HUES48 (cell line): ENCODE data around the gene MS4A1.
"Not testable (repeated sequence)": the region's sequence is repeated elsewhere in the genome, so short reads cannot be mapped to it uniquely, and the experiment has no call there.

Source experiments
- H3K27ac ChIP-seq: one replicate; pipeline ENCODE4 v1.7.0; 2013; ENCODE audit warnings: low read depth, low read length, inconsistent platforms
- H3K27me3 ChIP-seq: 2 replicates; pipeline ENCODE4 v1.6.1; 2013; ENCODE audit warnings: mild to moderate bottlenecking, low read length; ENCODE audit not compliant: control insufficient read depth, insufficient read depth
- H3K36me3 ChIP-seq: 2 replicates; pipeline ENCODE4 v1.6.1; 2013; ENCODE audit warnings: low read length; ENCODE audit not compliant: control insufficient read depth, insufficient read depth
- H3K4me1 ChIP-seq: 2 replicates; pipeline ENCODE4 v1.6.1; 2013; ENCODE audit warnings: mild to moderate bottlenecking, low read length; ENCODE audit not compliant: control insufficient read depth, insufficient read depth
- H3K4me3 ChIP-seq: 2 replicates; pipeline ENCODE4 v1.5.1; 2013; ENCODE audit warnings: mild to moderate bottlenecking, low read depth, low read length
- H3K9ac ChIP-seq: 2 replicates; pipeline ENCODE4 v1.6.1; 2013; ENCODE audit warnings: mild to moderate bottlenecking, low read depth, low read length, moderate library complexity
- H3K9me3 ChIP-seq: 2 replicates; pipeline ENCODE4 v1.6.1; 2013; ENCODE audit warnings: low read length; ENCODE audit not compliant: control insufficient read depth, insufficient read depth

MS4A1 gene

DNA sequence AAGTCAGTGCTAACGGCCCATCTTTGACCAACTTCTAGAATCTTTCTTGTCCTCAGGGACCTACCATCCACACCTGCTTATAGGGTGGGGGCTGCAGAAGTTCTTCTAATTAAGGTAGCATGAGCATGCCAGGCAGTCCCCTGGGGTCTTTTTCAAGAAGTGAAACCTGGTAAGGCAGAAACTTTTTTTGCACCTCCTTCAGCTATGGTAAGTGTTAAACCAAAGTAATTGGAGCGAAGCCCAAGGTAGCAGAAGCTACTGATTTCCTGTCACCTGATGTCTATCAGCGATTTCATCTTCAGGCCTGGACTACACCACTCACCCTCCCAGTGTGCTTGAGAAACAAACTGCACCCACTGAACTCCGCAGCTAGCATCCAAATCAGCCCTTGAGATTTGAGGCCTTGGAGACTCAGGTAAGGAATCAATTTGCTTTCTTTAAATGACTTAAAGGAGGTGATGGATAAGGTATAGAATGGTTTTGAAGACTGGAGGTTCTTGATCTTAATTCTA lies at the start of gene MS4A1:
Gene MS4A1, plus strand, starts transcription at position 317 of the 512 bp plus-strand sequence. CDS start 6,528 bp downstream, outside the sequence.
- H3K9me3 ChIP-seq: peaks cover 4% of the 10 kb centered on the region; the same call in 1 of the 2 replicates
- H3K4me3 ChIP-seq: no peak within 1 kb of the TSS
- H3K4me1 ChIP-seq: no peaks in the 10 kb centered on the region
- no peak within 1 kb of the TSS for H3K9ac ChIP-seq
- H3K27me3 ChIP-seq: no peaks in the 10 kb centered on the region
- no peak within 1 kb of the TSS for H3K27ac ChIP-seq
- no peaks in the 10 kb centered on the region for H3K36me3 ChIP-seq

DNA sequence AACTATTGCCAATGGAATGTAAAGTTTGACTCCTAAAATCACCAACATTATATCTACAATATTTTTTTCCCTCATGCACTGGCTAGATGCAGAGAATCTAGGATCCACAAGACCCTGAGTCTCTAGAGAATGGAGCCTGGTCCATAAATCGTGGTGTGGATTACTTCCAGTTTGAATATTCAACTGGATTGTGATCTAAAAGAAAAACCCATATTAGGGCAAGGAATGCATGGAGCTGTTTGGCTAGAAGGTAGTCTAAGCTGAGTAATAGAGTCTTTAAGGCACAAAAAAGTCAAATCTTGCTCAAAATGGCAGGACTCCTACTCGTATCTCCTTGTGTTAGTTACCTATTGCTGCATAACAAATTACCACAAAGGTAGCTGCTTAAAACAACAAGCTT lies 35.6 kb upstream of the MS4A1 start:
- no peak overlapping the region for H3K27ac ChIP-seq
- no peaks in the 10 kb centered on the region for H3K4me1 ChIP-seq
- H3K9me3 ChIP-seq: peaks cover 4% of the 10 kb centered on the region
- no peaks in the 10 kb centered on the region for H3K36me3 ChIP-seq
- no peak overlapping the region for H3K4me3 ChIP-seq
- H3K9ac ChIP-seq: no peak overlapping the region
- H3K27me3 ChIP-seq: no peaks in the 10 kb centered on the region

DNA sequence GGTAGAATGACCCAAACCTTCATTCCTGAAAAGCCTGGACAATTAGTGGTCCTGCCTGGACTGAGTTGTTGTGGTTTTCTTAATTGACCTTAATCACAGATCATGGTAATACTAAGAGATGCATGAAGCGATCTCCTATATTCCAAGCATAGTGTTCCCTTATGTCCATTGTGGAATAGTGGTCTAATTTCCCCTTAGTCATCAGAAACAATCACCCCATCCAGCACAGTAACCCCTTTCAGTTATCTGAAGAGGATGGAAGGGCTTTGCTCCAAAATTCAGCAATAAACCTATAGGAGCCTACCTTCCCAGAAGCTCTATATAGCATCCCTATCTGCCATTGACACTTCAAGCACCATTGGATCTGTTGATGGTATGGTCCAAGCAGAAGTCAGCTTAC lies 33.0 kb upstream of the MS4A1 start:
- no peaks in the 10 kb centered on the region for H3K4me1 ChIP-seq
- H3K27me3 ChIP-seq: no peaks in the 10 kb centered on the region
- no peaks in the 10 kb centered on the region; the same call in none of the 2 replicates for H3K9me3 ChIP-seq
- H3K4me3 ChIP-seq: no peak overlapping the region
- H3K9ac ChIP-seq: no peak overlapping the region
- no peaks in the 10 kb centered on the region for H3K36me3 ChIP-seq
- H3K27ac ChIP-seq: no peak overlapping the region

DNA sequence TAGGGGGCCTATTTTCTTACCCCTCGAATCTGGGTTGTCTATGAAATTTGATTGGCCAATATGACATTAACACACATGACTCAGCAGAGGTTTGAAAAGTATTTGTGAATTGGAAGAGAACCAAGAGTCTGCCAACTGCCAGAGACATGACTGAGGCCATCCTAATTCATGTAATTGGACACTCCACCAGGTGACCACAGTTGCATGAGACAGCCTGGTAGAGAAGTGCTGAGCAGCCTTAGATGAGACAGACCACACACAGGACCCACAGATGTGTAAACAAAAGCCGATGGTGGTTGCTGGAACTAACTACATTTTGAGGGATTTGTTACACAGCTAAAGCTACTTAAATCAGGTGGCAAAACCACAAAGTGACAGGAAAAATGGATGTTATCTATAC lies 27.1 kb upstream of the MS4A1 start:
- Histone ChIP-seq H3K9me3 (peaks cover 6% of the 10 kb centered on the region; the same call in 1 of the 2 replicates), H3K27me3 (no peaks in the 10 kb centered on the region), H3K36me3 (no peaks in the 10 kb centered on the region), H3K4me1 (no peaks in the 10 kb centered on the region), H3K4me3 (no peak overlapping the region), H3K9ac (no peak overlapping the region), H3K27ac (no peak overlapping the region)

DNA sequence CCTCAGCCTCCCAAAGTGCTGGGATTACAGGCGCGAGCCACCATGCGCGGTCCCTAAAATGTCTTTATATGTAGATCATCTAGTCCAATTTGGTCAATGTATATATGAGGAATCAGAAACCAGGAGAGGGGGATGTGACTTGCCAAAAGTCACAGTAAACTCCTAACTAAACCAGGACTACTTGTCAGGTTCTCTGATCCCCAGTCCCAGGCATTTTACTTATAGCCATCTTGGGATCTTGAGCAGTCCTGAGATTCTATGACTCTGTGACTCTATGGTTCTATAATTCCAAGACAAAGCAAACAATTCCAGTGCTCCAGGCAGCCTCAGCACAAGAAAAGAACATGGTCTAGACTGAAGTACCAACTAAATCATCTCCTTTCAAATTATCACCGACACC lies 26.4 kb upstream of the MS4A1 start, which contains the start of gene MS4A5:
Gene MS4A5, plus strand, starts transcription at position 301 of the 400 bp plus-strand sequence. CDS start 103 bp downstream, outside the sequence.
- Histone ChIP-seq H3K27me3 (no peaks in the 10 kb centered on the region), H3K9ac (no peak within 1 kb of the TSS), H3K27ac (no peak within 1 kb of the TSS), H3K9me3 (peaks cover 6% of the 10 kb centered on the region; the same call in 1 of the 2 replicates), H3K36me3 (no peaks in the 10 kb centered on the region), H3K4me1 (no peaks in the 10 kb centered on the region), H3K4me3 (no peak within 1 kb of the TSS)

DNA sequence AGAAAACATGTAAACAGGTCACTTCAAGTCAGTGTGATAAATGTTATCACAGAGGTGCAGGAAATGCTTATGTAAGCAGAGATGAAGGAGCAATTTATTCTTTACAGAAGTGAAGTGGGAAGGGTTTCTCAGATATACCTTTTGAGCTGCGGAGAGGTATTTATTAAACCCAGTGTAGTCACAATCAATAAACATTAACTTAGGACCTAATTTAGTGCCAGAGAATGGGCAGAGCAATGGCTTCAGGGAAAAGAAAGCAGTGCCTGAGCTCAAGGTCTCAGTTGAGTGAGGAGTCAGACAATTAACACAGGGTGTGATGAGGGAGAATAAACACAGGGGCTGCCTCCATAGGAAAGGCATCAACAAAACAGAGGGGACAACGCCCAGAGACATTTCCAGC lies 24.4 kb upstream of the MS4A1 start:
- no peak overlapping the region for H3K4me3 ChIP-seq
- H3K36me3 ChIP-seq: no peaks in the 10 kb centered on the region
- no peaks in the 10 kb centered on the region for H3K4me1 ChIP-seq
- H3K27ac ChIP-seq: no peak overlapping the region
- peaks cover 6% of the 10 kb centered on the region; the same call in 1 of the 2 replicates for H3K9me3 ChIP-seq
- no peak overlapping the region for H3K9ac ChIP-seq
- H3K27me3 ChIP-seq: no peaks in the 10 kb centered on the region

DNA sequence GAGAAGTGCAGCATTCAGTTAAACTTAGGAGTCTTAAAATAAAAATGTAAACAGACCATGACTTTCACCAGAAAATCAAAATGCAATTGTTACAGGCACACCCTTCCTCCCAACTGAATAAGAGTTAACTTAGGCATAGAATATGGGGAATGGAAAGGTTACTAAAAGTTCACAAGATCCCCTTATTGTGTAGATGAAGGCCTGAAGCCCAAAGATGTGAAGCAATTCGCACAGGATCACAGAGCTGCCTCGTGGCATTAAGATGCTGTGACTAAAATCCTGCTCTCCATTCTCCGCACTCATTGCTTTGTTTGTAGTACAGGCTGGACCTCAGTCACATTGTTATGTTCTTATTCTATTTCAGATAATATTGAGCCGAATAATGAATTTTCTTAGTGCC lies 22.2 kb upstream of the MS4A1 start:
- Histone ChIP-seq H3K36me3 (no peaks in the 10 kb centered on the region), H3K4me1 (no peaks in the 10 kb centered on the region), H3K27ac (no peak overlapping the region), H3K27me3 (no peaks in the 10 kb centered on the region), H3K9me3 (peaks cover 3% of the 10 kb centered on the region; the same call in 1 of the 2 replicates), H3K4me3 (no peak overlapping the region), H3K9ac (no peak overlapping the region)

DNA sequence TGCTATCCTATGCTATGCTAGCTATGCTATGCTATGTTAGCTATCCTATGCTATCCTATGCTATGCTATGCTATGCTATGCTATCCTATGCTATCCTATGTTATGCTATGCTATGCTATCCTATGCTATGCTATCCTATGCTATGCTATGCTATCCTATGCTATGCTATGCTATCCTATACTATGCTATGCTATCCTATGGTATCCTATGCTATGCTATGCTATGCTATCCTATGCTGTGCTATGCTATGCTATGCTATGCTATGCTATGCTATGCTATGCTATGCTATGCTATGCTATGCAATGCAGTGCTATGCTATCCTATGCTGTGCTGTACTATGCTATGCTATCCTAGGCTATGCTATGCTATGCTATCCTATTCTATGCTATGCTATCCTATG lies 8.6 kb upstream of the MS4A1 start:
- Histone ChIP-seq H3K9ac (no peak overlapping the region), H3K9me3 (peaks cover 19% of the 10 kb centered on the region; the same call in 1 of the 2 replicates), H3K27me3 (no peaks in the 10 kb centered on the region), H3K36me3 (no peaks in the 10 kb centered on the region), H3K27ac (no peak overlapping the region), H3K4me3 (no peak overlapping the region), H3K4me1 (no peaks in the 10 kb centered on the region)

DNA sequence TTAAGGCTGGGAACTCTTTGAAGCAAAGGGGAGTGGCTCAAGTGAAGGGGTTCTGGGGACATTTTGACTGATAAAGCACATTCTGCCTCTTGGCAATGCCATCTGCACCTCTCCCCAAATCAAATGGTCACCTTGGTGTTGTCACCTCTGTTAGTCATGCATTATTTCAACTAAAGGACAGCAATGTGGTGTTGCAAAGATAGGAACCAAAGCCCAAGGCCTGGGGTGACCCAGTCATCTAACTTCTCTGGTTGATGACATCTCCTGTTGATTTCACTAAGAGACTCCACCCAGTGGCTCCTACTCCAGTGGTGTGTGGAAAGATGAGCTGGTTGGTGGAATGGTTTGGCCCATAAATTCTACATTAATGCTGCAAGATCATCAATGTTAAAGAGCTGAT lies 7.8 kb upstream of the MS4A1 start:
- H3K9me3 ChIP-seq: peaks cover 23% of the 10 kb centered on the region; the same call in 1 of the 2 replicates
- no peak overlapping the region for H3K27ac ChIP-seq
- H3K4me1 ChIP-seq: no peaks in the 10 kb centered on the region
- no peak overlapping the region for H3K9ac ChIP-seq
- H3K36me3 ChIP-seq: no peaks in the 10 kb centered on the region
- no peaks in the 10 kb centered on the region for H3K27me3 ChIP-seq
- no peak overlapping the region for H3K4me3 ChIP-seq

DNA sequence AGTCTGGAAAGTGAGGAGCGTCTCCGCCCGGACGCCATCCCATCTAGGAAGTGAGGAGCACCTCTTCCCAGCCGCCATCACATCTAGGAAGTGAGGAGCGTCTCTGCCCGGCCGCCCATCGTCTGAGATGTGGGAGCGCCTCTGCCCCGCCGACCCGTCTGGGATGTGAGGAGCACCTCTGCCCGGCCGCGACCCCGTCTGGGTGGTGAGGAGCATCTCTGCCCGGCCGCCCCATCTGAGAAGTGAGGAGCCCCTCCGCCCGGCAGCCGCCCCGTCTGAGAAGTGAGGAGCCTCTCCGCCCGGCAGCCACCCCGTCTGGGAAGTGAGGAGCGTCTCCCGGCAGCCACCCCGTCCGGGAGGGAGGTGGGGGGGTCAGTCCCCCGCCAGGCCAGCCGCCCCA lies 4.5 kb upstream of the MS4A1 start:
- H3K9ac ChIP-seq, H3K27ac ChIP-seq, H3K4me1 ChIP-seq, H3K27me3 ChIP-seq, H3K4me3 ChIP-seq, H3K36me3 ChIP-seq: not testable (repeated sequence)
- peaks cover 23% of the 10 kb centered on the region for H3K9me3 ChIP-seq

DNA sequence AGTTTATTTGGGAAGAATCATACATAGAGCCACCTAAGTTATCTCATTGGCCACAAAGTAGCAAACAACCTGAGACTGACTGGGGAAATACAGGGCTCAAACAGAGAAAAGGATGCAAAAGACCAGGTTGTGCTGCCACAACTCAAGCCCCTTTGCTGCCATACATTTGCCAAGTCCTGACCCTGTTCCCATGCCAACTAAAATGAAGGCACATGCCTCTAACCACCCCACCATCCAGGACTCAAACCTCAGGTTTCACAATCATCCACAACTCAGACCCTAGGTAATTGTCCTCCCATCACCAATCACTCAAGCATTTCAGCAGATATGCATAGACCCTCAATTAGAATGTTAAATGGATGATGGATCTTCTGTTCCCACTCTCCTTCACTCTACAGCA lies 1.4 kb upstream of the MS4A1 start:
- H3K36me3 ChIP-seq: no peaks in the 10 kb centered on the region
- peaks cover 12% of the 10 kb centered on the region; the same call in 1 of the 2 replicates for H3K9me3 ChIP-seq
- no peak overlapping the region for H3K4me3 ChIP-seq
- no peaks in the 10 kb centered on the region for H3K27me3 ChIP-seq
- no peaks in the 10 kb centered on the region for H3K4me1 ChIP-seq
- no peak overlapping the region for H3K27ac ChIP-seq
- no peak overlapping the region for H3K9ac ChIP-seq
